ENCODE data around the gene ATP6V0A4.
"Not testable (repeated sequence)": the region's sequence is repeated elsewhere in the genome, so short reads cannot be mapped to it uniquely, and the experiment has no call there.

ATP6V0A4 gene

DNA sequence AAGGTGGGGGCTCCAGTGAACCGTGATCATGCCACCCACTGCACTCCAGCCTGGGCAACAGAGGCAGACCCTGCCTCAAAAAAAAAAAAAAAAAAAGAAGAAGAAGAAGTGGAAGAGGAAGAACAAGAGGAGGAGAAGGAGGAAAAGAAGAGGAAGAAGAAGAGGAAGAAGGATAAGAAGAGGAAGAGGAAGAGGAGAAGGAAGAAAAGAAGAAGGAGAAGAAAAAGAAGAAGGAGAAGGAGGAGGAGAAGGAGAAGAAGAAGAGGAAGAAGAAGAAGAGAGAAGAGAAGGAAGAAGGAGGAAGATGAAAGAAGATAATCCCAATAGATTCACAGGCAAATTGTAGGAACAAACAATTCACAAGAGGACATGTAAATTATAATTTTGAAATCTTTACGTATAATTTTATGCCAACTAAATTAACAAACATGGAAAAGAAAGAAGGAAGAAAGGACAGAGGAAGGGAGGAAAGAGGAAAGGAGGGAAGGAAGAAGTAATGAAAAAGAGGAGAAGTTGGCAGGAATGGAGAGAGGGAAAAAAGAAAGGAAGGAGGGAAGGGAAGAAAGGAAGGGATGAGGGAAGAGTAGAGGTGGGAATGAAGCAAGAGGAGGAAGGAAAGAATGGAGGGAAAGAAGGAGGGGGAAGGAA, 100.3 kb downstream of the ATP6V0A4 start:
- H3K79me2 ChIP-seq (ENCODE audit: insufficient read depth, low read depth): no peaks in the 10 kb centered on the region
- TF ChIP-seq, protein P1, sequence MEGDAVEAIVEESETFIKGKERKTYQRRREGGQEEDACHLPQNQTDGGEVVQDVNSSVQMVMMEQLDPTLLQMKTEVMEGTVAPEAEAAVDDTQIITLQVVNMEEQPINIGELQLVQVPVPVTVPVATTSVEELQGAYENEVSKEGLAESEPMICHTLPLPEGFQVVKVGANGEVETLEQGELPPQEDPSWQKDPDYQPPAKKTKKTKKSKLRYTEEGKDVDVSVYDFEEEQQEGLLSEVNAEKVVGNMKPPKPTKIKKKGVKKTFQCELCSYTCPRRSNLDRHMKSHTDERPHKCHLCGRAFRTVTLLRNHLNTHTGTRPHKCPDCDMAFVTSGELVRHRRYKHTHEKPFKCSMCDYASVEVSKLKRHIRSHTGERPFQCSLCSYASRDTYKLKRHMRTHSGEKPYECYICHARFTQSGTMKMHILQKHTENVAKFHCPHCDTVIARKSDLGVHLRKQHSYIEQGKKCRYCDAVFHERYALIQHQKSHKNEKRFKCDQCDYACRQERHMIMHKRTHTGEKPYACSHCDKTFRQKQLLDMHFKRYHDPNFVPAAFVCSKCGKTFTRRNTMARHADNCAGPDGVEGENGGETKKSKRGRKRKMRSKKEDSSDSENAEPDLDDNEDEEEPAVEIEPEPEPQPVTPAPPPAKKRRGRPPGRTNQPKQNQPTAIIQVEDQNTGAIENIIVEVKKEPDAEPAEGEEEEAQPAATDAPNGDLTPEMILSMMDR (conservative IDR thresholded peaks at IDR 0.05; ENCODE audit: low read depth, low read length): no peak

DNA sequence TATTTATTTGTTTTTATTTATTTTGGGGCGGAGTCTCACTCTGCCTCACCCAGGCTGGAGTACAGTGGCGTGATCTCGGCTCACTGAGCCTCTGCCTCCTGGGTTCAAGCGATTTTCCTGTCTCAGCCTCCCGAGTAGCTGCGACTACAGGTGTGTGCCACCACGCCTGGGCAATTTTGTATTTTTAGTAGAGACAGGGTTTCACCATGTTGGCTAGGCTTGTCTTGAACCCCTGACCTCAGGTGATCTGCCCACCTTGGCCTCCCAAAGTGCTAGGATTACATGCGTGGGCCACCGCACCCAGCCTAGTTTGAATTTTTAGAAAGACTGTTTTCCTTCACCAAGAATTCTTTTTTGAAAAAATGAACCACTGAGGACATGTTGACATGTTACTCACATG, 102.2 kb downstream of the ATP6V0A4 start:
- not testable (repeated sequence) for H3K27me3 ChIP-seq (ENCODE audit: insufficient read depth, low read depth); H3K36me3 ChIP-seq (ENCODE audit: insufficient read depth)

More for the DNA sequence above, 100.3 kb downstream of the ATP6V0A4 start:
- H3K9ac ChIP-seq: no peak overlapping the region
- no peak overlapping the region for H2AFZ ChIP-seq (ENCODE audit: low read depth)
- no peak overlapping the region for H3K27ac ChIP-seq
- H3K4me1 ChIP-seq (ENCODE audit: low read depth, poor library complexity, severe bottlenecking): no peaks in the 10 kb centered on the region
- H3K36me3 ChIP-seq (ENCODE audit: insufficient read depth): no peaks in the 10 kb centered on the region
- no peak overlapping the region for H3K4me3 ChIP-seq (IDR thresholded peaks at IDR 0.05; ENCODE audit: insufficient read depth, low read depth, low read length)
- no peak overlapping the region for H3K4me2 ChIP-seq
- H4K20me1 ChIP-seq (ENCODE audit: insufficient read depth): no peaks in the 10 kb centered on the region
- H3K27me3 ChIP-seq (ENCODE audit: insufficient read depth, low read depth): no peaks in the 10 kb centered on the region

DNA sequence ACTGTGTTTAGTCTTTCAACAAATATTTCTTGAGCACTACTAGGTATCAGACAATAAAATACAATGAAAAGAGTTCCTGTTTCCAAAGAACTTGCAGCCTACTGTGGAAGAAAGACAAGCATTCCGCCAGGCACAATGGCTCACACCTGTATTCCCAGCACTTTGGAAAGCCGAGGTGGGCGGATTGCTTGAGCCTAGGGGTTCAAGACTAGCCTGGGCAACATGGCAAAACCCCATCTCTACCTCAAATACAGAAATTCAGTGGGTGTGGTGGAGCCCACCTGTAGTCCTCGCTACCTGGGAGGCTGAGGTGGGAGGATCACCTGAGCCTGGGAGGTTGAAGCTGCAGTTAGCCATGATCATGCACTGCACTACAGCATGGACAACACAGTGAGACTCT, 102.9 kb downstream of the ATP6V0A4 start:
- Histone ChIP-seq H2AFZ (ENCODE audit: low read depth) (no peak overlapping the region), H3K79me2 (ENCODE audit: insufficient read depth, low read depth) (no peaks in the 10 kb centered on the region)
- TF ChIP-seq, protein P1 (conservative IDR thresholded peaks at IDR 0.05; ENCODE audit: low read depth, low read length): no peak

More for the DNA sequence above, 102.2 kb downstream of the ATP6V0A4 start:
- not testable (repeated sequence) for H3K9ac ChIP-seq; H3K4me3 ChIP-seq (IDR thresholded peaks at IDR 0.05; ENCODE audit: insufficient read depth, low read depth, low read length); H3K4me1 ChIP-seq (ENCODE audit: low read depth, poor library complexity, severe bottlenecking); H3K27ac ChIP-seq; H3K79me2 ChIP-seq (ENCODE audit: insufficient read depth, low read depth); H4K20me1 ChIP-seq (ENCODE audit: insufficient read depth); H3K4me2 ChIP-seq; H2AFZ ChIP-seq (ENCODE audit: low read depth)

DNA sequence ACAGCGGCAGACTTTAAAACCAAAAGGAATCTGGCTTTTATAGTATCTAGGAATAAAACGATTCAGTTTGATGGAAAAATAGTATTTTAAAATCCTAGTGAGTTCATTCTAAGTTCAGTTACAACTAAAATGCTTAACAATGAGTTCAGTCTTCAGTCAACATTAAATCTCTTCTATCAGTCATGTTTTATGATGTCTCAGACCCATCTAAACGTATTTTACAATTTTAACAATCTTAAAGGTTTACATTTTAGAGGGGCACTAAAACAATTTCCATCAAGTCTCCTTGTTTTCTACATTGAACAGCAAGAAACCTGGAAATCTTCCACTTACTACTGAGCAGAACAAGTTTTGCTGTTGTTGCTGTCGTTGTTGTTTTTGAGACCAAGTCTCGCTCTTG, 106.8 kb downstream of the ATP6V0A4 start:
- Histone ChIP-seq H3K4me1 (ENCODE audit: low read depth, poor library complexity, severe bottlenecking) (no peaks in the 10 kb centered on the region), H3K79me2 (ENCODE audit: insufficient read depth, low read depth) (no peaks in the 10 kb centered on the region), H3K4me2 (no peak overlapping the region), H3K4me3 (IDR thresholded peaks at IDR 0.05; ENCODE audit: insufficient read depth, low read depth, low read length) (no peak overlapping the region), H3K36me3 (ENCODE audit: insufficient read depth) (no peaks in the 10 kb centered on the region), H3K27me3 (ENCODE audit: insufficient read depth, low read depth) (no peaks in the 10 kb centered on the region), H3K9ac (no peak overlapping the region), H3K27ac (no peak overlapping the region), H2AFZ (ENCODE audit: low read depth) (no peak overlapping the region), H4K20me1 (ENCODE audit: insufficient read depth) (no peaks in the 10 kb centered on the region)
- TF ChIP-seq, protein P1 (conservative IDR thresholded peaks at IDR 0.05; ENCODE audit: low read depth, low read length): no peak

More for the DNA sequence above, 102.9 kb downstream of the ATP6V0A4 start:
- H3K4me3 ChIP-seq (IDR thresholded peaks at IDR 0.05; ENCODE audit: insufficient read depth, low read depth, low read length): no peak overlapping the region
- no peaks in the 10 kb centered on the region for H3K27me3 ChIP-seq (ENCODE audit: insufficient read depth, low read depth)
- no peaks in the 10 kb centered on the region for H3K4me1 ChIP-seq (ENCODE audit: low read depth, poor library complexity, severe bottlenecking)
- no peak overlapping the region for H3K27ac ChIP-seq
- no peak overlapping the region for H3K9ac ChIP-seq
- no peaks in the 10 kb centered on the region for H3K36me3 ChIP-seq (ENCODE audit: insufficient read depth)
- H3K4me2 ChIP-seq: no peak overlapping the region
- H4K20me1 ChIP-seq (ENCODE audit: insufficient read depth): no peaks in the 10 kb centered on the region

DNA sequence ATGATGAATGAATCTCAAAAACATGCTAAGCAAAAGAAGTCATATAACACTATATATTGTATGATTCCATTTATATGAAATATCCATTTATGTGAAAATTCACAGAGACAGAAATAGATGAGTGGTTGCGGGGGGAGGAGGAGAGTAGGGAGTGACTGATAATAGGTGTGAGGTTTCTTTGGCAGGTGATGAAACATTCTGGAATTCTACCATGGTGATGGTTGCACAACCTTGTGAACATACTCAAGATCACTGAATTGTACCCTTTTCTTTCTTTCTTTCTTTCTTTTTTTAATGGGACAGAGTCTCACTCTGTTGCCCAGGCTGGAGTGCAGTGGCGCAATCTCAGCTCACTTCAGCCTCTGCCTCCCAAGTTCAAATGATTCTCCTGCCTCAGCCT, 107.5 kb downstream of the ATP6V0A4 start:
- Histone ChIP-seq H2AFZ (ENCODE audit: low read depth) (no peak overlapping the region), H3K9ac (no peak overlapping the region), H3K79me2 (ENCODE audit: insufficient read depth, low read depth) (no peaks in the 10 kb centered on the region), H3K27ac (no peak overlapping the region), H3K36me3 (ENCODE audit: insufficient read depth) (no peaks in the 10 kb centered on the region), H3K4me3 (IDR thresholded peaks at IDR 0.05; ENCODE audit: insufficient read depth, low read depth, low read length) (no peak overlapping the region), H3K4me2 (no peak overlapping the region), H3K4me1 (ENCODE audit: low read depth, poor library complexity, severe bottlenecking) (no peaks in the 10 kb centered on the region), H3K27me3 (ENCODE audit: insufficient read depth, low read depth) (no peaks in the 10 kb centered on the region), H4K20me1 (ENCODE audit: insufficient read depth) (no peaks in the 10 kb centered on the region)
- TF ChIP-seq, protein P1 (conservative IDR thresholded peaks at IDR 0.05; ENCODE audit: low read depth, low read length): no peak

DNA sequence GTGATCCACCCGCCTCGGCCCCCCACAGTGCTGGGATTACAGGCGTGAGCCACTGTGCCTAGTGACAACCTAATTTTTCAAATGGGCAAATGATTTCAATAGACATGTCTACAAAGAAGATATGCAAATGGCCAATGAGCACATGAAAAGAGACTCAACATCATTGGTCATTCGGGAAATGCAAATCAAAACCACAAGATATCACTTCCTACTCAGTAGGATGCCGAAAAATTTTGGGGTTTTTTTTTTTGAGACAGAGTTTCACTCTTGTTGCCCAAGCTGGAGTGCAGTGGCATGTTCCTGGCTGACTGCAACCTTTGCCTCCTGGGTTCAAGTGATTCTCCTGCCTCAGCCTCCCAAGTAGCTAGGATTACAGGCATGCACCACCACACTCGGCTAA, 110.0 kb downstream of the ATP6V0A4 start:
- not testable (repeated sequence) for H3K4me2 ChIP-seq; H3K4me3 ChIP-seq (IDR thresholded peaks at IDR 0.05; ENCODE audit: insufficient read depth, low read depth, low read length); H2AFZ ChIP-seq (ENCODE audit: low read depth); H3K4me1 ChIP-seq (ENCODE audit: low read depth, poor library complexity, severe bottlenecking); H3K79me2 ChIP-seq (ENCODE audit: insufficient read depth, low read depth); H3K36me3 ChIP-seq (ENCODE audit: insufficient read depth); H3K27me3 ChIP-seq (ENCODE audit: insufficient read depth, low read depth); H4K20me1 ChIP-seq (ENCODE audit: insufficient read depth); H3K27ac ChIP-seq; H3K9ac ChIP-seq
